Retinal pigment epithelial cell (primary cell): ENCODE results near the gene AREG.

Source experiments
- DNase-seq: peaks from one replicate; pipeline ENCODE4 v3.0.0-alpha.2; 2010; ENCODE audit warnings: low read depth
- H3K4me3 ChIP-seq: 2 replicates; pipeline ENCODE4 v1.5.1; 2011; ENCODE audit warnings: mild to moderate bottlenecking, low read length, control low read depth, moderate library complexity
- TF ChIP-seq, protein P1 (sequence below): conservative IDR thresholded peaks from 2 replicates; pipeline ENCODE4 v1.5.1; 2011; ENCODE audit warnings: low read depth, low read length, control low read depth, inconsistent platforms

AREG gene

DNA sequence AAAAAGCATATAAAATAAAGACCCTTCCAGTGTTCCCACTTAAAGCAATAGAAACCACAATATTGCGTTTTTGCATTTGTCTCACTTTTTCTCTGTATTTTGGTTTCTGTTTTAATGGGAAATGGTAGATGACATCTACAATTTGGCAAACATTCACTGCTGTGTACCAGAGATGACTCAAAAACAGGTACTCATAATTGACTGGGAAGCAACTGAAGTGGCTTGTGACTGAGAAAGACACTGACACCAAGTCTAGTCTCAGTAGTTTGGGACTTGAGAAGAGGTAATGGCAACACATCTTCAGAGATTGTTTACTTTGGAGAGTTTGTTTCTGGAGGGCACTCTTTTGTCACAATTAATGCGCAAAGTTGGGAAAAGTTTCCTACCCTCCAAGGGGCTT is 42.0 kb downstream of the AREG start:
- TF ChIP-seq, protein P1, sequence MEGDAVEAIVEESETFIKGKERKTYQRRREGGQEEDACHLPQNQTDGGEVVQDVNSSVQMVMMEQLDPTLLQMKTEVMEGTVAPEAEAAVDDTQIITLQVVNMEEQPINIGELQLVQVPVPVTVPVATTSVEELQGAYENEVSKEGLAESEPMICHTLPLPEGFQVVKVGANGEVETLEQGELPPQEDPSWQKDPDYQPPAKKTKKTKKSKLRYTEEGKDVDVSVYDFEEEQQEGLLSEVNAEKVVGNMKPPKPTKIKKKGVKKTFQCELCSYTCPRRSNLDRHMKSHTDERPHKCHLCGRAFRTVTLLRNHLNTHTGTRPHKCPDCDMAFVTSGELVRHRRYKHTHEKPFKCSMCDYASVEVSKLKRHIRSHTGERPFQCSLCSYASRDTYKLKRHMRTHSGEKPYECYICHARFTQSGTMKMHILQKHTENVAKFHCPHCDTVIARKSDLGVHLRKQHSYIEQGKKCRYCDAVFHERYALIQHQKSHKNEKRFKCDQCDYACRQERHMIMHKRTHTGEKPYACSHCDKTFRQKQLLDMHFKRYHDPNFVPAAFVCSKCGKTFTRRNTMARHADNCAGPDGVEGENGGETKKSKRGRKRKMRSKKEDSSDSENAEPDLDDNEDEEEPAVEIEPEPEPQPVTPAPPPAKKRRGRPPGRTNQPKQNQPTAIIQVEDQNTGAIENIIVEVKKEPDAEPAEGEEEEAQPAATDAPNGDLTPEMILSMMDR = no peak
- no peak overlapping the region for H3K4me3 ChIP-seq
- DNase-seq = no peak

DNA sequence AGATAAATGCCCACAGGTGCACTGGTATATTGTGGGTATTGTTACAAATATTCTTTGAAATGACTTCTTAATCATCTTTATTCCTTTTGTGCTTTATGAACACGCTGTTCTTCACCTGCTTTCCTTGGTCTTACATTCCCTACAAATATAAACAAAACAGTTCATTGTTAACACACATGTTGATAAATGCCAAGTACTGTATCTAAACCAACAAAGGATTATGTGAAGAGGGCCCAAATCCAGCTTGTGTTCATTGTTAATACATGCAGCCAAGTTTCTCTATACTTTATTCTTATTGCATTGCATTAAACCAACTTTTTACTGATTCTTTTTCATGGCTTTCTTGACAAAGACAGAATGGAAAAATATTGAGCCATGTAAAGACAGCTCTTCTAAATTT is 42.8 kb downstream of the AREG start:
- TF ChIP-seq, protein P1 = no peak
- H3K4me3 ChIP-seq = no peak overlapping the region
- no peak for DNase-seq

DNA sequence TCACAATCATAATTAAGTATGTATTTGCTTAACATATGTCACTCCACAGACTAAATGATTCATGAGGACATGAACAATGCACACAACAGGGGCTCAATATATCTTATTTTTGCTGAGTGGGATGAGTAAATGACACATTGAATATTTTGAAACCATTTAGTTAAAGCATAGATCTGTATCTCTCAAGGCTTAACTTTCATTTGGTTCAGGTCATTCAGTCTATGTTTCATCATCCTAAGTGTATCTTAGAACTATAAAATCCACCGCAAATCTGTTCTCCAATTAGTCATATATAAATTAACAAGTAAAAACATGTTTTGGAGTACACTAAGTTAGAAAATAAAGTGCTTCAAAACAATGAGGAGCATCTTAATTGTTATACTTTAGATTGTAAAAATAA is 45.8 kb downstream of the AREG start:
- TF ChIP-seq, protein P1 = no peak
- H3K4me3 ChIP-seq = no peak overlapping the region

DNA sequence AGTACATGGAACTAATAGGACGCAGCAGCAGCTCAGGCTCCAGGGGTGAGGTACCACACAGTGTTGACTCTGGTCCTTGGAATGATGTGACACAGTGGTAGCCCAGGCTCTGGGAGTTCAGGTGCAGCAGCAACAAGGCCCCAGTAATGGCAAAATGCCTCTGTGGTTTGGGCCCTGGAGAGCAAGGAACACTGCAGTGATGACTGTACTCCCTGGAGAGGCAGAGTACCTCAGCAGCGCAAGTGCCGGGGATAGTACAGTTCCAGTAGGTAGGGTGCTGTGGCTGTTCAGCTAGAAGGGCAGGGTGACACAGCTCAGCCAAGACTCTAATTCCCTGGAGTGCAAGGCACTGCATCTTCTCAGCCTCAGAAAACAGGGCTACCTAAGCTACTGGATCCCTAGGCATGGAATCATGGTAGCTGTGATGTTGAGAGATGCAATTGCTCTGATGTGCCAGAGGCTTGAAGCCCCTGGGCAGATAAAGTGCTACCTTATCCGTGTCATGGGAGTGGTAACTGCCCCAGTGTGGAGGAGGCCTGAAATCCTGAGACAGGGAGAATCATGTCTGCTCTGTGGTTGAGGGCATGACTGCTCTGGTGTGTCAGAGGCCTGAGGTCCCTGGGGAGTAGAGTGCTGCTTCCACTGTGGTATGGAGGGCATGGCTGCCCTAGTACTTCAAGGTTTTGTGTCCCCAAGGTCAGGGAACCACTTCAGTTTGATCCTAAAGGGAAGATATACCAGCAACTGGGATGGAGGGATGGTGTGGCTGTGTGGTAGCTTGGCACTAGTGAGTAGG is 55.2 kb downstream of the AREG start:
- TF ChIP-seq, protein P1 = no peak
- no peak for DNase-seq
- no peak overlapping the region for H3K4me3 ChIP-seq

More for the DNA sequence above, 45.8 kb downstream of the AREG start:
- no peak for DNase-seq

DNA sequence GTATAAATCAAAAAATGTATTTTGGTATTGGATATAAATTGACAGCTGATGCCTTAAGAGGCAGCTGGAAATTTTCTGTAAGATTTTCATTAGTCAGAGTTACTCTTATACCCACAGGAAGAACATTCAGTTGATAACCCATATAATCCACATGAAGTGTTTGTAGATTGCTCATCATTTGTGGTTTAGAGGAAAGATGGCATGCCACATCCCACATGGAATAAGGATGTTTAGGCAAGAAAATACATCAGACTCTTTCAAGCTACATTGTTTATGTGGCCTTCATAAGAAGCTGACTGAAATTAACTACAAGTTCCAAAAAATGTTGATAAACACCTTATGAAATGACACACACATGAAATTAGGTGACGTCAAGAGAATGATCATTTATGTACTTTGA is 56.6 kb downstream of the AREG start:
- DNase-seq = no peak
- TF ChIP-seq, protein P1 = no peak
- no peak overlapping the region for H3K4me3 ChIP-seq

DNA sequence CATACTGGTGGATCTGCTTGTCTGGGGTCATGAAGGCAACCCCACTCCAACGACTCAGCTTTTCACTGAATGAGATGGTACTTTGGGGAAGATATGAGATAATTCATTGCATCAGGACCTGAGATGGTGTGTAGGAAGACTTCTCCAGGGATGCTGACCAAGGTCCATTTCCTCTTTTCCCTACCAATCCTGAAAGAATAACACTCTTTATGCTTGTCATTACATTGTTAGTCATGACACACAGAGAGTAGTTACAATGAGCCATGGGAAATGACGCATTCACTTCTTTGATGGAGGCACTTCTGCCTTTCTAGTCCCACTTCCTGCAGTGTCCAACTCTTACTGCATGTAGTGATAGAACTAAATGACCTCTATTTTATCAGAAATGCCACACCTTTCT is 58.6 kb downstream of the AREG start:
- TF ChIP-seq, protein P1 = no peak
- no peak for DNase-seq
- no peak overlapping the region for H3K4me3 ChIP-seq

DNA sequence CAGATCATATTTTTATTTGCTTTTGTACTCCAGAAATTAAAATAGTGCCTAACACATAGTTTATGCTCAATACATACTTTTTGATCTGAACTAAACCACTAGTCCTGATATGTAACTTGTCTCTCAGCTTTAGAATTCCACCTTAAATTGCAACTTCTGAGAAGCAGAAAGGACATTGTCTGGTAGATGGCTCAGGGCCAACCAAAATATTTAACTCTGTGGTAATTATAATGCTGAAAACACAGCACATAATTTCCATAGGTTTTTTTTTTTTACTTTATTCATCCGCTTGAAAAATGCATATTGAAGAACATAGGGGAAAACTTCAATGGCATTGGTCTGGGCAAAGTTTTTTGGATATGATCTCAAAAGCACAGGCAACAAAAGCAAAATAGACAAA is 59.3 kb downstream of the AREG start:
- TF ChIP-seq, protein P1 = no peak
- no peak for DNase-seq
- no peak overlapping the region for H3K4me3 ChIP-seq
